Measurements from ENCODE around the gene CTU2.
A peak's percentile ranks its signal among the peaks of the same experiment; 100 is the strongest.

Gene CTU2

DNA sequence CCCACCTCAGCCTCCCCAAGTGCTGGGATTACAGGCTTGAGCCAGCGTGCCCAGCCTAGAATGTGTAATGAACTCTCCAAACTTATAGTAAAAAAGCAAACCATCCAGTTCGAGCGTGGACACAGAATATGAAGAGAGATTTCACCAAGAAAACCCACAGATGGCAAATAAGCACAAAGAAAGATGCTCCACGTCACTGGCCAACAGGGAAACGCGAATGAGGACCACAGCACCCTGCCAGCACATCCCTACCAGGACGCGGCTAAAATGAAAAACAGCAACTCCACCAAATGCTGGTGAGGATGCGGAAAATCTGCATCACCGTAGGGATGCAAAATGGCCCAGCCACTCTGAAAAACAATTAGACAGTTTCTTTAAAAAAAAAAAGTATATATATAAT is 44.8 kb upstream of the CTU2 start:
- TF ChIP-seq, protein P1, sequence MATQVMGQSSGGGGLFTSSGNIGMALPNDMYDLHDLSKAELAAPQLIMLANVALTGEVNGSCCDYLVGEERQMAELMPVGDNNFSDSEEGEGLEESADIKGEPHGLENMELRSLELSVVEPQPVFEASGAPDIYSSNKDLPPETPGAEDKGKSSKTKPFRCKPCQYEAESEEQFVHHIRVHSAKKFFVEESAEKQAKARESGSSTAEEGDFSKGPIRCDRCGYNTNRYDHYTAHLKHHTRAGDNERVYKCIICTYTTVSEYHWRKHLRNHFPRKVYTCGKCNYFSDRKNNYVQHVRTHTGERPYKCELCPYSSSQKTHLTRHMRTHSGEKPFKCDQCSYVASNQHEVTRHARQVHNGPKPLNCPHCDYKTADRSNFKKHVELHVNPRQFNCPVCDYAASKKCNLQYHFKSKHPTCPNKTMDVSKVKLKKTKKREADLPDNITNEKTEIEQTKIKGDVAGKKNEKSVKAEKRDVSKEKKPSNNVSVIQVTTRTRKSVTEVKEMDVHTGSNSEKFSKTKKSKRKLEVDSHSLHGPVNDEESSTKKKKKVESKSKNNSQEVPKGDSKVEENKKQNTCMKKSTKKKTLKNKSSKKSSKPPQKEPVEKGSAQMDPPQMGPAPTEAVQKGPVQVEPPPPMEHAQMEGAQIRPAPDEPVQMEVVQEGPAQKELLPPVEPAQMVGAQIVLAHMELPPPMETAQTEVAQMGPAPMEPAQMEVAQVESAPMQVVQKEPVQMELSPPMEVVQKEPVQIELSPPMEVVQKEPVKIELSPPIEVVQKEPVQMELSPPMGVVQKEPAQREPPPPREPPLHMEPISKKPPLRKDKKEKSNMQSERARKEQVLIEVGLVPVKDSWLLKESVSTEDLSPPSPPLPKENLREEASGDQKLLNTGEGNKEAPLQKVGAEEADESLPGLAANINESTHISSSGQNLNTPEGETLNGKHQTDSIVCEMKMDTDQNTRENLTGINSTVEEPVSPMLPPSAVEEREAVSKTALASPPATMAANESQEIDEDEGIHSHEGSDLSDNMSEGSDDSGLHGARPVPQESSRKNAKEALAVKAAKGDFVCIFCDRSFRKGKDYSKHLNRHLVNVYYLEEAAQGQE (IDR thresholded peaks at IDR 0.05; ENCODE audit: low read depth), result no peak
- TF ChIP-seq CREB1 (IDR thresholded peaks at IDR 0.05; ENCODE audit: low read depth) (no peak), TEAD4 (IDR thresholded peaks at IDR 0.05) (no peak), FOXM1 (IDR thresholded peaks at IDR 0.05; ENCODE audit: borderline replicate concordance, low read depth) (no peak), NFIC (IDR thresholded peaks at IDR 0.05) (no peak), EP300 (IDR thresholded peaks at IDR 0.05; ENCODE audit: borderline replicate concordance) (no peak), MAX (IDR thresholded peaks at IDR 0.05) (no peak), ZBTB7A (IDR thresholded peaks at IDR 0.05; ENCODE audit: low read depth) (no peak), TCF12 (IDR thresholded peaks at IDR 0.05; ENCODE audit: low read depth) (no peak), TAF1 (IDR thresholded peaks at IDR 0.05; ENCODE audit: low read depth) (no peak), RAD21 (IDR thresholded peaks at IDR 0.05; ENCODE audit: low read depth) (no peak), EGR1 (IDR thresholded peaks at IDR 0.05) (no peak), YY1 (IDR thresholded peaks at IDR 0.05; ENCODE audit: low read depth) (no peak), CEBPB (IDR thresholded peaks at IDR 0.05) (no peak)
- TF ChIP-seq, protein P2, sequence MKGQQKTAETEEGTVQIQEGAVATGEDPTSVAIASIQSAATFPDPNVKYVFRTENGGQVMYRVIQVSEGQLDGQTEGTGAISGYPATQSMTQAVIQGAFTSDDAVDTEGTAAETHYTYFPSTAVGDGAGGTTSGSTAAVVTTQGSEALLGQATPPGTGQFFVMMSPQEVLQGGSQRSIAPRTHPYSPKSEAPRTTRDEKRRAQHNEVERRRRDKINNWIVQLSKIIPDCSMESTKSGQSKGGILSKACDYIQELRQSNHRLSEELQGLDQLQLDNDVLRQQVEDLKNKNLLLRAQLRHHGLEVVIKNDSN (IDR thresholded peaks at IDR 0.05), result no peak

DNA sequence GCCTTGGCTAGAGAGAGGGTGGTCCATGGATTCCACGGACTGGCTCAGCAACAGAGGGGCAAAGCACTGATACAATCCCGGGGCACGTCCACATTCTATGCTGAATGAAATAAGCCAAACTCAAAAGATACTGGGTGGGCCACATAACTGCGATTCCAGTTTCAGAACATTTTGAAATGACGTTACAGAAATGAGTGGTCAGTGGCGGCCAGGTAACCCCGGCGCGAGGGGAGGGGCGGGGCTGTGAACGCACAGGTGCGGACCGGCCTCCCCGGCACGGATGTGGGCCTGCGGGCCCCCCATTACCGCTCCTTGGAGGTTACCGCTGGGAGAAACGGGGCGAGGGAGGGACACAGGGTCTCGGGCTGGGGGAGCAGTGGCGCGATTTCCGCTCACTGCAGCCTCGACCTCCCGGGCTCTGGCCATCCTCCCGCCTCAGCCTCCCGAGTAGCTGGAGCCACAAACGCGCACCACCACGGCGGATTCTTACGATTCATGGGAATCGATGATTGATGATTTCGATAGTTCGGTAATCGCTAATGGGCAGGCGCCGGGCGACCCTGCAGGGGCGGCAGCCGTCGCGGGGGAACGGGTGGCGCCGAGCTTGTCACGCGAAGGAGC is 44.0 kb upstream of the CTU2 start:
- TF ChIP-seq EP300 (IDR thresholded peaks at IDR 0.05; ENCODE audit: borderline replicate concordance), result no peak
- no peak for TF ChIP-seq FOXM1 (IDR thresholded peaks at IDR 0.05; ENCODE audit: borderline replicate concordance, low read depth)
- TF ChIP-seq NFIC (IDR thresholded peaks at IDR 0.05), result no peak
- TF ChIP-seq ZBTB7A (IDR thresholded peaks at IDR 0.05; ENCODE audit: low read depth), result no peak
- no peak for TF ChIP-seq YY1 (IDR thresholded peaks at IDR 0.05; ENCODE audit: low read depth)
- no peak for TF ChIP-seq TAF1 (IDR thresholded peaks at IDR 0.05; ENCODE audit: low read depth)
- TF ChIP-seq MAX (IDR thresholded peaks at IDR 0.05), result no peak
- TF ChIP-seq, protein P2 (IDR thresholded peaks at IDR 0.05), result no peak
- no peak for TF ChIP-seq CREB1 (IDR thresholded peaks at IDR 0.05; ENCODE audit: low read depth)
- TF ChIP-seq RAD21 (IDR thresholded peaks at IDR 0.05; ENCODE audit: low read depth), result no peak
- TF ChIP-seq, protein P1 (IDR thresholded peaks at IDR 0.05; ENCODE audit: low read depth), result no peak
- TF ChIP-seq CEBPB (IDR thresholded peaks at IDR 0.05), result no peak
- no peak for TF ChIP-seq TEAD4 (IDR thresholded peaks at IDR 0.05)
- no peak for TF ChIP-seq TCF12 (IDR thresholded peaks at IDR 0.05; ENCODE audit: low read depth)
- no peak for TF ChIP-seq EGR1 (IDR thresholded peaks at IDR 0.05)

DNA sequence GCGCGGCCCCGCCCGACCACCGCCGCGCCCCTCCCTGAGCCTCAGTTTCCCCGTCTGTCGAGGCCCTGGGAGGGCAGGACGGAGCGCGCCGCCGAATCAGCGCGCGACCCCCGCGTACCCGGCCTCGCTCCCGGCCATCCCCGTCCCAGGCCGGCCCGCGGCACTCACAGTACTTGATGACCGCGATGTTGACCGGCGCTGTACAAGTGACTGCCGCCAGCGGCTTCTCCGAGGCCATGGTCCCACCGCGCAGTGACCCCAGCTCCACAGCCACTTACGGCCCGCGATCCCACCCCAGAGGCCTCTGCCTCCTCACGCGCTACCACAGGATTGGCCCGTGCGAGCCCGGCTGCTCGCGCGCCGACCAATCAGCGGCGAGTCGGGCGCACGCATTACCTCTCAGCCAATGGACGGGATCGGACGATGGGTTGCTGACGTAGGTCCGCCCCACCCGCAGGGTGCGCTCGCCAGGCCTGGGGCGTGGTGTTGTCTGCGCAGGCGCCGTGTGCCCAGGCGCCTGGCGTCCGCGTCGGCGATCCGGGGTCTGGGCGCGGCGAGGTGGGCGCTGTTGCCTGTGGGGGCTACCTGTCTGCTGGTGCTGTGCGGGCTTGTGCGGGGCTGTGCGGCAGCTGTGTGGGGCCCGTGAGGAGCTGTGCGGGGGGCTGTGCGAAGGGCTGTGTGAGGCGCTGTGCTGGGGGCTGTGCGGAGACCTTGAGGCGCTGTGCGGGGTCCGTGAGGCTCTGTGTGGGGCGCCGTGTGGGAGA is 43.3 kb upstream of the CTU2 start, which contains the start of gene MVD:
Gene MVD (minus strand): TSS at position 249 of the 764 bp plus-strand sequence. CDS start 11 bp downstream, at position 238.
- peak; percentile 52; the same call in 1 of the 2 replicates for TF ChIP-seq EP300 (IDR thresholded peaks at IDR 0.05; ENCODE audit: borderline replicate concordance)
- TF ChIP-seq EGR1 (IDR thresholded peaks at IDR 0.05), result no peak
- TF ChIP-seq, protein P2 (IDR thresholded peaks at IDR 0.05), result no peak
- no peak for TF ChIP-seq CEBPB (IDR thresholded peaks at IDR 0.05)
- peak; percentile 9; the same call in 1 of the 2 replicates for TF ChIP-seq NFIC (IDR thresholded peaks at IDR 0.05)
- TF ChIP-seq RAD21 (IDR thresholded peaks at IDR 0.05; ENCODE audit: low read depth), result no peak
- peak; percentile 68 for TF ChIP-seq MAX (IDR thresholded peaks at IDR 0.05)
- TF ChIP-seq YY1 (IDR thresholded peaks at IDR 0.05; ENCODE audit: low read depth), result peak; percentile 72
- TF ChIP-seq CREB1 (IDR thresholded peaks at IDR 0.05; ENCODE audit: low read depth), result peak; percentile 87
- no peak for TF ChIP-seq TCF12 (IDR thresholded peaks at IDR 0.05; ENCODE audit: low read depth)
- TF ChIP-seq, protein P1 (IDR thresholded peaks at IDR 0.05; ENCODE audit: low read depth), result 0 out of 2 replicates have a peak, but pooled peaks have one; percentile 18
- peak; percentile 84 for TF ChIP-seq TAF1 (IDR thresholded peaks at IDR 0.05; ENCODE audit: low read depth)
- TF ChIP-seq FOXM1 (IDR thresholded peaks at IDR 0.05; ENCODE audit: borderline replicate concordance, low read depth), result peak; percentile 66; the same call in 1 of the 2 replicates
- no peak for TF ChIP-seq TEAD4 (IDR thresholded peaks at IDR 0.05)
- TF ChIP-seq ZBTB7A (IDR thresholded peaks at IDR 0.05; ENCODE audit: low read depth), result no peak; the same call in 1 of the 2 replicates

Data from Ishikawa (cell line).